PFSK-1 (cell line): ENCODE data around the gene HIKESHI.

Experiments used
- POLR2AphosphoS5 ChIP-seq: IDR thresholded peaks from 2 replicates; pipeline ENCODE4 v1.6.1; 2012; ENCODE audit warnings: low read depth, mild to moderate bottlenecking, control low read depth, low read length, moderate library complexity
- SIN3A ChIP-seq: IDR thresholded peaks from 2 replicates; pipeline ENCODE4 v1.6.1; 2012; ENCODE audit warnings: mild to moderate bottlenecking, low read length, moderate library complexity, borderline replicate concordance; ENCODE audit not compliant: insufficient read depth

DNA sequence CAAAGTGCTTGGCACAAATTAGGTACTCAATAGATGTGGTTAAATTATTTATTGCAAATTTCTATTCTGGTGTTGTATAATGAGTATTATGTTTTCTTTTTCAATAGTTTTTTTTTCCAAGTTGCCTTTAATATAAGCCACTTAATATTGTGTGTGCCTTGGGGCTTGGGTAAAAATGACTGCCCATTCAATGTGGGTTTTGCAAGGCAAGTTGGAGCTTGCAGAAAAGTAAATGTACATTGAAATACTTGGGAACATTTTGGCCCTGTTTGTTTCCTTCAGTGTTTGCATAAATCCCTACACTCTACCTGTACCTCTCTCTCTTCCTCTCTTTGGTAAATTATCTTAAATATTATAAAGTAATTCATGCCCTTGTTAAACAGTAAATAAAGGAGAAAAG, 70.5 kb downstream of the HIKESHI start:
- TF ChIP-seq POLR2AphosphoS5 (no peak), SIN3A (no peak)
